Neural cell (in vitro differentiated cells): ENCODE results near the gene BIRC7. TPM values are rescaled to one million over a fixed set of nuclear protein-coding genes. Genes with fewer than 3 reads are reported as not detected.

Source experiments
- H2AFZ ChIP-seq: fragments of 200-600, 300-800 bp; sonication (generic), shearing (Covaris generic); 2 replicates; pipeline ENCODE4 v1.6.0; 2014; ENCODE audit warnings: low read depth, mild to moderate bottlenecking, antibody characterized with exemption, low read length, moderate library complexity
- H3F3A ChIP-seq: fragments of 200-600 bp; shearing (Covaris generic); 2 replicates; pipeline ENCODE4 v1.6.1; 2016; ENCODE audit warnings: mild to moderate bottlenecking, moderate library complexity, mixed read lengths, antibody characterized with exemption, low read length; ENCODE audit not compliant: insufficient read depth, poor library complexity, severe bottlenecking
- H3K27ac ChIP-seq: fragments of 200-600, 300-800 bp; sonication (generic), shearing (Covaris generic); 2 replicates; pipeline ENCODE4 v1.5.1; 2014; ENCODE audit warnings: mild to moderate bottlenecking, low read length, moderate library complexity
- H3K27me3 ChIP-seq: fragments of 300-800, 200-600 bp; sonication (generic), shearing (Covaris generic); 2 replicates; pipeline ENCODE4 v1.6.0; 2014; ENCODE audit warnings: mild to moderate bottlenecking, low read depth, low read length, moderate library complexity; ENCODE audit not compliant: insufficient read depth
- H3K36me3 ChIP-seq: fragments of 300-800, 200-600 bp; sonication (generic), shearing (Covaris generic); 2 replicates; pipeline ENCODE4 v1.5.1; 2014; ENCODE audit warnings: mild to moderate bottlenecking, antibody characterized with exemption, low read length, moderate library complexity; ENCODE audit not compliant: insufficient read depth
- H3K4me2 ChIP-seq: fragments of 300-800, 200-600 bp; sonication (generic), shearing (Covaris generic); 2 replicates; pipeline ENCODE4 v1.6.0; 2014; ENCODE audit warnings: mild to moderate bottlenecking, low read length
- H3K4me3 ChIP-seq: fragments of 300-800, 200-600 bp; sonication (generic), shearing (Covaris generic); 2 replicates; pipeline ENCODE4 v1.5.1; 2014; ENCODE audit warnings: mild to moderate bottlenecking, low read length, moderate library complexity
- H3K79me2 ChIP-seq: fragments of 200-600 bp; shearing (Covaris generic); replicated peaks from 2 replicates; pipeline ENCODE4 v1.6.0; 2014; ENCODE audit warnings: mild to moderate bottlenecking, low read length, moderate library complexity; ENCODE audit not compliant: insufficient read depth
- H3K9ac ChIP-seq: fragments of 300-800, 200-600 bp; sonication (generic), shearing (Covaris generic); 2 replicates; pipeline ENCODE4 v1.6.1; 2016; ENCODE audit warnings: mild to moderate bottlenecking, low read length, mixed read lengths
- H3K9me2 ChIP-seq: fragments of 200-600 bp; shearing (Covaris generic); 2 replicates; pipeline ENCODE4 v1.6.1; 2016; ENCODE audit warnings: mild to moderate bottlenecking, low read length, mixed read lengths; ENCODE audit not compliant: insufficient read depth
- H3K9me3 ChIP-seq: fragments of 200-600, 300-800 bp; sonication (generic), shearing (Covaris generic); 2 replicates; pipeline ENCODE4 v1.6.1; 2016; ENCODE audit warnings: mild to moderate bottlenecking, mixed run types, low read length, moderate library complexity, mixed read lengths
- H4K20me1 ChIP-seq: fragments of 200-600 bp; shearing (Covaris generic); 2 replicates; pipeline ENCODE4 v1.6.1; 2016; ENCODE audit warnings: mild to moderate bottlenecking, mixed run types; ENCODE audit not compliant: insufficient read depth
- EP300 ChIP-seq: fragments of 450-650 bp; conservative IDR thresholded peaks from 2 replicates; pipeline ENCODE4 v1.6.1; 2014; ENCODE audit warnings: antibody characterized with exemption, mild to moderate bottlenecking, moderate library complexity; ENCODE audit not compliant: poor library complexity, severe bottlenecking
- EZH2 ChIP-seq: fragments of 200-600, 300-800 bp; shearing (Covaris generic), sonication (generic); IDR thresholded peaks from 2 replicates; pipeline ENCODE4 v1.6.1; 2014; ENCODE audit warnings: antibody characterized with exemption, low read length, borderline replicate concordance, mild to moderate bottlenecking; ENCODE audit not compliant: insufficient read depth, poor library complexity, severe bottlenecking
- MXI1 ChIP-seq: fragments of 450-650 bp; conservative IDR thresholded peaks from 2 replicates; pipeline ENCODE4 v1.6.1; 2014; ENCODE audit warnings: antibody characterized with exemption, mild to moderate bottlenecking; ENCODE audit not compliant: poor library complexity, severe bottlenecking
- POLR2AphosphoS5 ChIP-seq: IDR thresholded peaks from 2 replicates; pipeline ENCODE4 v1.6.1; 2012
- RAD21 ChIP-seq: fragments of 450-650 bp; conservative IDR thresholded peaks from 2 replicates; pipeline ENCODE4 v1.6.1; 2014; ENCODE audit warnings: antibody characterized with exemption, mild to moderate bottlenecking, moderate library complexity
- SMC3 ChIP-seq: fragments of 450-650 bp; conservative IDR thresholded peaks from 2 replicates; pipeline ENCODE4 v1.6.1; 2014; ENCODE audit warnings: antibody characterized with exemption, mild to moderate bottlenecking, moderate library complexity; ENCODE audit not compliant: poor library complexity
- TAF1 ChIP-seq: IDR thresholded peaks from 2 replicates; pipeline ENCODE4 v1.6.1; 2012; ENCODE audit warnings: low read depth
- polyA plus RNA-seq: library from polyadenylated mRNA; depleted of rRNA; stranded (reverse); fragments of >200 nt; gene quantifications from 2 replicates; pipeline ENCODE4 v1.2.3, GENCODE V29; 2014
- TF ChIP-seq, protein P1 (sequence below): fragments of 450-650 bp; IDR thresholded peaks from 2 replicates; pipeline ENCODE4 v1.5.1; 2014; ENCODE audit warnings: antibody characterized with exemption, mild to moderate bottlenecking, moderate library complexity; ENCODE audit not compliant: poor library complexity, severe bottlenecking
- TF ChIP-seq, protein P2 (sequence below): IDR thresholded peaks from 2 replicates; pipeline ENCODE4 v1.6.1; 2012; ENCODE audit warnings: borderline replicate concordance

The BIRC7 gene
- polyA plus RNA-seq, 1 donor from 2014 or later = not detected

DNA sequence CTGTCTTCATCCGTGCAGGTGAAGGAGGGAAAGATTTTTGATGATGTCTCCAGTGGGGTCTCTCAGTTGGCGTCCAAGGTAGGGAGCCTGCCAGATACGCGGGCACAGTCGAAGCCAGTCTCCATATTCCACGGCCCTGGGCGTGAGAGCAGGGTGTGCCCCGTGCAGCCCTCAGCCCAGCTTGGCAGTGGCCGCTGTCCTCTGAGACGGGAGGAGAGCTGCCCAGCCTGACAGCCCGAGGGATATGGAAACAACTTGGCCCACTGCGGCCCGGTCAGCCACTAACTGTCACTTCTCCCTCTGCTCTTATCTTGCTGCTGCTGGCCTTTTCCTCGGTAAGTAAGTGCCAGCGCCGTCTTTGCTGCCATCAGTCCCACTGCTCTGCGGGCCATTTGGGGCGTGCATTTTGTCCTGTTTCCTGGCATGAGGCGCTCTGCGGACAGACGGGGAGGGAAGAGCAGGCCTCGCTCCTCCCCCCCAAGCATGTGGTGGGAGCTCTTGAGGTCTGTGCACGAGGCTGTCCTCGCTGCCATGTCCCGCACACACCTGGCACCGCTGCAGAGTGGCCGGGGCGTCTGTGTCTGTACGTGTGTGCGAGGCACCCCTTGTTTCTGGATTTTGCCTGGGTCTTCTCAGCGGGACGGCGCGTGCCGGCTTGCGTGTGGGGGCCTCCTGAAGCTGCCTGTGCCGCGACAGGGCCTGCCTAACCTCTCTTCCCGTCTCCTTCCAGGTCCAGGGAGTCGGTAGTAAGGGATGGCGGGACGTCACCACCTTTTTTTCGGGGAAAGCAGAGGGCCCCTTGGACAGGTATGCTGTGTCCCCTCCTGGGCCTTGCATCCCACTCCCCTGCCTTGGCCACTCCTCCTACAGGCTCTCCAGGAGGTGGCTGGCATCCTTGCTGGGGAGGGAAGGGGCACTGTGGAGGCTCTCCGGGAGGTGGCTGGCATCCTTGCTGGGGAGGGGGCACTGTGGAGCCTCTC is 50.2 kb downstream of the BIRC7 start:
- H3K36me3 ChIP-seq = no peaks in the 10 kb centered on the region

DNA sequence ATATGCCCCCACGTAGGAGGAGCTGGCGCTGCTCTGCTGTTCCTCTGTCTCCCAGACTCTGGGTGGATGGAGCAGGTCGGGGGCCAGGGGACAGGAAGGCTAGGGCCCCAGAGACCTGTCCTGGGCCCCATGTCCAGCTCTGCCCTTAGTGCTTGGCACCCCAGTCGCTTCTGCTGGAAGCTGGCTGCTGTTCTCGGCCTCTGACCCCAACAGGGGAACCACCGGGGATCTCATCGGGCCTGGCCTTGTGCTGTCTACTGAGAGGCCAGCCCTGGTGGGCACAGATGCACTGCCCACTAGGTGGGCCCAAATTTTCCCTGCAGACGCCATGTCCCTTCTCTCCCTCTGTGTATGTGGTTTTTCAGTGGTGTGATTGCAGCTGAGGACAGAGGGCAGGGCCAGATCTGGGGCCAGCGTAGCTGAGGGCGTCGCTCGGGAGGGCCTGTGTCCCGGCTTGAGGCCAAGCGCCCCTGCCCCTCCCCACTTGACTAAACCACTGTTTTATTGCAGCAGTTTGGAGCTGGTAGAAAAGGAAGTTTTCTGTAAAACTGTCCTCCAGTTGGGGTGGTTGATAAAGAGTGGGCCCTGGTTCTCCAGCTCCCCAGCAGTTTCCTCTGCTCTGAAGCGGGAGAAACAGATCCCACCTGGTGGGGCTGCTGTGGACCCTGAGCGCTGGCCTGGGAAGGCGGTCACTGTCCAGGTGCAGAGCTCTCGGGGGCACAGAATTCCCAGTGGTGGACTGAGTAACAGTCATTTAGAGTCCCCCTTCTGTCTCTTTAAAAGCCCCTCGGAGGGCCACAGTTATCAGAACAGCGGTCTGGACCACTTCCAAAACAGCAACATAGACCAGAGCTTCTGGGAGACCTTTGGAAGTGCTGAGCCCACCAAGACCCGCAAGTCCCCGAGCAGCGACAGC is 51.3 kb downstream of the BIRC7 start:
- no peaks in the 10 kb centered on the region for H3K9me2 ChIP-seq
- no peaks in the 10 kb centered on the region for H3K79me2 ChIP-seq
- no peak overlapping the region for H3K27ac ChIP-seq
- H2AFZ ChIP-seq = no peak overlapping the region
- H3K4me3 ChIP-seq = no peak overlapping the region
- no peaks in the 10 kb centered on the region for H3F3A ChIP-seq
- H3K36me3 ChIP-seq = no peaks in the 10 kb centered on the region
- no peaks in the 10 kb centered on the region for H3K27me3 ChIP-seq
- TF ChIP-seq EZH2 = no peak
- TF ChIP-seq, protein P1, sequence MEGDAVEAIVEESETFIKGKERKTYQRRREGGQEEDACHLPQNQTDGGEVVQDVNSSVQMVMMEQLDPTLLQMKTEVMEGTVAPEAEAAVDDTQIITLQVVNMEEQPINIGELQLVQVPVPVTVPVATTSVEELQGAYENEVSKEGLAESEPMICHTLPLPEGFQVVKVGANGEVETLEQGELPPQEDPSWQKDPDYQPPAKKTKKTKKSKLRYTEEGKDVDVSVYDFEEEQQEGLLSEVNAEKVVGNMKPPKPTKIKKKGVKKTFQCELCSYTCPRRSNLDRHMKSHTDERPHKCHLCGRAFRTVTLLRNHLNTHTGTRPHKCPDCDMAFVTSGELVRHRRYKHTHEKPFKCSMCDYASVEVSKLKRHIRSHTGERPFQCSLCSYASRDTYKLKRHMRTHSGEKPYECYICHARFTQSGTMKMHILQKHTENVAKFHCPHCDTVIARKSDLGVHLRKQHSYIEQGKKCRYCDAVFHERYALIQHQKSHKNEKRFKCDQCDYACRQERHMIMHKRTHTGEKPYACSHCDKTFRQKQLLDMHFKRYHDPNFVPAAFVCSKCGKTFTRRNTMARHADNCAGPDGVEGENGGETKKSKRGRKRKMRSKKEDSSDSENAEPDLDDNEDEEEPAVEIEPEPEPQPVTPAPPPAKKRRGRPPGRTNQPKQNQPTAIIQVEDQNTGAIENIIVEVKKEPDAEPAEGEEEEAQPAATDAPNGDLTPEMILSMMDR = no peak
- no peak for TF ChIP-seq TAF1
- no peak for TF ChIP-seq MXI1
- no peaks in the 10 kb centered on the region for H4K20me1 ChIP-seq
- H3K4me2 ChIP-seq = no peak overlapping the region
- no peak overlapping the region for H3K9ac ChIP-seq
- H3K9me3 ChIP-seq = no peaks in the 10 kb centered on the region

More for the DNA sequence above, 50.2 kb downstream of the BIRC7 start:
- Histone ChIP-seq H3K27ac (no peak overlapping the region), H3F3A (no peaks in the 10 kb centered on the region), H3K27me3 (no peaks in the 10 kb centered on the region), H3K9me2 (no peaks in the 10 kb centered on the region), H3K9ac (no peak overlapping the region), H3K9me3 (no peaks in the 10 kb centered on the region), H3K4me2 (no peak overlapping the region), H4K20me1 (no peaks in the 10 kb centered on the region), H3K79me2 (no peaks in the 10 kb centered on the region), H3K4me3 (no peak overlapping the region), H2AFZ (no peak overlapping the region)
- TF ChIP-seq TAF1 (no peak), EP300 (no peak), POLR2AphosphoS5 (no peak), RAD21 (no peak), SMC3 (no peak), EZH2 (no peak), MXI1 (no peak)
- TF ChIP-seq, protein P2, sequence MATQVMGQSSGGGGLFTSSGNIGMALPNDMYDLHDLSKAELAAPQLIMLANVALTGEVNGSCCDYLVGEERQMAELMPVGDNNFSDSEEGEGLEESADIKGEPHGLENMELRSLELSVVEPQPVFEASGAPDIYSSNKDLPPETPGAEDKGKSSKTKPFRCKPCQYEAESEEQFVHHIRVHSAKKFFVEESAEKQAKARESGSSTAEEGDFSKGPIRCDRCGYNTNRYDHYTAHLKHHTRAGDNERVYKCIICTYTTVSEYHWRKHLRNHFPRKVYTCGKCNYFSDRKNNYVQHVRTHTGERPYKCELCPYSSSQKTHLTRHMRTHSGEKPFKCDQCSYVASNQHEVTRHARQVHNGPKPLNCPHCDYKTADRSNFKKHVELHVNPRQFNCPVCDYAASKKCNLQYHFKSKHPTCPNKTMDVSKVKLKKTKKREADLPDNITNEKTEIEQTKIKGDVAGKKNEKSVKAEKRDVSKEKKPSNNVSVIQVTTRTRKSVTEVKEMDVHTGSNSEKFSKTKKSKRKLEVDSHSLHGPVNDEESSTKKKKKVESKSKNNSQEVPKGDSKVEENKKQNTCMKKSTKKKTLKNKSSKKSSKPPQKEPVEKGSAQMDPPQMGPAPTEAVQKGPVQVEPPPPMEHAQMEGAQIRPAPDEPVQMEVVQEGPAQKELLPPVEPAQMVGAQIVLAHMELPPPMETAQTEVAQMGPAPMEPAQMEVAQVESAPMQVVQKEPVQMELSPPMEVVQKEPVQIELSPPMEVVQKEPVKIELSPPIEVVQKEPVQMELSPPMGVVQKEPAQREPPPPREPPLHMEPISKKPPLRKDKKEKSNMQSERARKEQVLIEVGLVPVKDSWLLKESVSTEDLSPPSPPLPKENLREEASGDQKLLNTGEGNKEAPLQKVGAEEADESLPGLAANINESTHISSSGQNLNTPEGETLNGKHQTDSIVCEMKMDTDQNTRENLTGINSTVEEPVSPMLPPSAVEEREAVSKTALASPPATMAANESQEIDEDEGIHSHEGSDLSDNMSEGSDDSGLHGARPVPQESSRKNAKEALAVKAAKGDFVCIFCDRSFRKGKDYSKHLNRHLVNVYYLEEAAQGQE = no peak
- TF ChIP-seq, protein P1 = no peak
